ENCODE measurements around the gene ZNF407.

DNA sequence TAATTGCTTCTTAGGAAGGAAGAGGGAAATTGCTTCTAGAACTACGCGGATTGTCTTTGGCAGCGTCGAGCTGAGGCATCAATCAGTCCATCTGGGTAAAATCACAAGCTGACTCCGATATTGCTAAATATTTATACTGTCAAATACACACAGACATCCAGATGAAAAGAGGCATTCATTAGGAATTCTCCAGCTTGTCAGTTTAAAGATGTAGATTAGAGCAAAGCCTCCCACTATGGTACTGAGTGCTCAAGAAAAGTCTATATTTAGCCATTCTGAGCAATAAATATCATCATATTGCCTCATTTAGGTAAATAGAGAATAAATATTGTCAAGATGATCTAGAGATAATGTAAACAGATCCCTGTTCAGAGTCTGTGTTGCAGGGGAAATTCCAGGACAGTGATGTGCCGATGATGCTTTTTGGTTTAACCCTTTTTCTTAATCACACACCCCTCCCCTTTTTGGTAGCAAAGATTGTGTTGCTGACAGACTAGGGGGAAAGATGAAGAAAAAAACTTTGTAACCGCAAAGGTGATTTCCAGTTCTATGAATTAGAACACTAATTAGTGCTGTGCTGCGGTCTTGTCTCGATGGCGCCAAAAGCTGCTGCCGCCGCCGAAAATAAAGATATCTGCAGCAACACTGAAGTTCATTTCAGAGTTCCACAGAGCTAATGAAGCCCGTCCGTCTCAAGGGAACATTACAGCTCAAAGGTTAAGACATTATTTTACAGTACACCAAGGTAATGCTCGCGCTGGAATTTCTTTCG lies 439.4 kb downstream of the ZNF407 start:
- TF ChIP-seq, protein P1, sequence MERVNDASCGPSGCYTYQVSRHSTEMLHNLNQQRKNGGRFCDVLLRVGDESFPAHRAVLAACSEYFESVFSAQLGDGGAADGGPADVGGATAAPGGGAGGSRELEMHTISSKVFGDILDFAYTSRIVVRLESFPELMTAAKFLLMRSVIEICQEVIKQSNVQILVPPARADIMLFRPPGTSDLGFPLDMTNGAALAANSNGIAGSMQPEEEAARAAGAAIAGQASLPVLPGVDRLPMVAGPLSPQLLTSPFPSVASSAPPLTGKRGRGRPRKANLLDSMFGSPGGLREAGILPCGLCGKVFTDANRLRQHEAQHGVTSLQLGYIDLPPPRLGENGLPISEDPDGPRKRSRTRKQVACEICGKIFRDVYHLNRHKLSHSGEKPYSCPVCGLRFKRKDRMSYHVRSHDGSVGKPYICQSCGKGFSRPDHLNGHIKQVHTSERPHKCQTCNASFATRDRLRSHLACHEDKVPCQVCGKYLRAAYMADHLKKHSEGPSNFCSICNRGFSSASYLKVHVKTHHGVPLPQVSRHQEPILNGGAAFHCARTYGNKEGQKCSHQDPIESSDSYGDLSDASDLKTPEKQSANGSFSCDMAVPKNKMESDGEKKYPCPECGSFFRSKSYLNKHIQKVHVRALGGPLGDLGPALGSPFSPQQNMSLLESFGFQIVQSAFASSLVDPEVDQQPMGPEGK (CRISPR knock-in tag; IDR thresholded peaks at IDR 0.05; ENCODE audit: borderline replicate concordance) = no peak
- TF ChIP-seq, protein P2, sequence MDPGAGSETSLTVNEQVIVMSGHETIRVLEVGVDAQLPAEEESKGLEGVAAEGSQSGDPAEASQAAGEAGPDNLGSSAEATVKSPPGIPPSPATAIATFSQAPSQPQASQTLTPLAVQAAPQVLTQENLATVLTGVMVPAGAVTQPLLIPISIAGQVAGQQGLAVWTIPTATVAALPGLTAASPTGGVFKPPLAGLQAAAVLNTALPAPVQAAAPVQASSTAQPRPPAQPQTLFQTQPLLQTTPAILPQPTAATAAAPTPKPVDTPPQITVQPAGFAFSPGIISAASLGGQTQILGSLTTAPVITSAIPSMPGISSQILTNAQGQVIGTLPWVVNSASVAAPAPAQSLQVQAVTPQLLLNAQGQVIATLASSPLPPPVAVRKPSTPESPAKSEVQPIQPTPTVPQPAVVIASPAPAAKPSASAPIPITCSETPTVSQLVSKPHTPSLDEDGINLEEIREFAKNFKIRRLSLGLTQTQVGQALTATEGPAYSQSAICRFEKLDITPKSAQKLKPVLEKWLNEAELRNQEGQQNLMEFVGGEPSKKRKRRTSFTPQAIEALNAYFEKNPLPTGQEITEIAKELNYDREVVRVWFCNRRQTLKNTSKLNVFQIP (CRISPR knock-in tag; IDR thresholded peaks at IDR 0.05; ENCODE audit: borderline replicate concordance, low read depth) = no peak
- TF ChIP-seq ZFP30 (CRISPR knock-in tag; IDR thresholded peaks at IDR 0.05) (no peak), ARNTL (CRISPR knock-in tag; IDR thresholded peaks at IDR 0.05; ENCODE audit: borderline replicate concordance, low read depth) (no peak), CSDC2 (CRISPR knock-in tag; IDR thresholded peaks at IDR 0.05) (no peak), ZC3H10 (CRISPR knock-in tag; IDR thresholded peaks at IDR 0.05) (no peak), BACH2 (CRISPR knock-in tag; IDR thresholded peaks at IDR 0.05; ENCODE audit: borderline replicate concordance) (no peak), OSR1 (CRISPR knock-in tag; IDR thresholded peaks at IDR 0.05) (no peak)
- TF ChIP-seq, protein P3, sequence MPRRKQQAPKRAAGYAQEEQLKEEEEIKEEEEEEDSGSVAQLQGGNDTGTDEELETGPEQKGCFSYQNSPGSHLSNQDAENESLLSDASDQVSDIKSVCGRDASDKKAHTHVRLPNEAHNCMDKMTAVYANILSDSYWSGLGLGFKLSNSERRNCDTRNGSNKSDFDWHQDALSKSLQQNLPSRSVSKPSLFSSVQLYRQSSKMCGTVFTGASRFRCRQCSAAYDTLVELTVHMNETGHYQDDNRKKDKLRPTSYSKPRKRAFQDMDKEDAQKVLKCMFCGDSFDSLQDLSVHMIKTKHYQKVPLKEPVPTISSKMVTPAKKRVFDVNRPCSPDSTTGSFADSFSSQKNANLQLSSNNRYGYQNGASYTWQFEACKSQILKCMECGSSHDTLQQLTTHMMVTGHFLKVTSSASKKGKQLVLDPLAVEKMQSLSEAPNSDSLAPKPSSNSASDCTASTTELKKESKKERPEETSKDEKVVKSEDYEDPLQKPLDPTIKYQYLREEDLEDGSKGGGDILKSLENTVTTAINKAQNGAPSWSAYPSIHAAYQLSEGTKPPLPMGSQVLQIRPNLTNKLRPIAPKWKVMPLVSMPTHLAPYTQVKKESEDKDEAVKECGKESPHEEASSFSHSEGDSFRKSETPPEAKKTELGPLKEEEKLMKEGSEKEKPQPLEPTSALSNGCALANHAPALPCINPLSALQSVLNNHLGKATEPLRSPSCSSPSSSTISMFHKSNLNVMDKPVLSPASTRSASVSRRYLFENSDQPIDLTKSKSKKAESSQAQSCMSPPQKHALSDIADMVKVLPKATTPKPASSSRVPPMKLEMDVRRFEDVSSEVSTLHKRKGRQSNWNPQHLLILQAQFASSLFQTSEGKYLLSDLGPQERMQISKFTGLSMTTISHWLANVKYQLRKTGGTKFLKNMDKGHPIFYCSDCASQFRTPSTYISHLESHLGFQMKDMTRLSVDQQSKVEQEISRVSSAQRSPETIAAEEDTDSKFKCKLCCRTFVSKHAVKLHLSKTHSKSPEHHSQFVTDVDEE (CRISPR knock-in tag; IDR thresholded peaks at IDR 0.05) = no peak
